Camera-type eye (tissue), 1 donor: ENCODE measurements around the gene ZNF330. TPM values are rescaled to one million over a fixed set of nuclear protein-coding genes. Genes with fewer than 3 reads are reported as not detected.

Experiments
- total RNA-seq: library from RNA; depleted of rRNA; stranded (reverse); fragments of >200 nt; gene quantifications from one replicate; pipeline ENCODE4 v1.2.3, GENCODE V29; 2014

ZNF330 gene
- 39.9 TPM for total RNA-seq

DNA sequence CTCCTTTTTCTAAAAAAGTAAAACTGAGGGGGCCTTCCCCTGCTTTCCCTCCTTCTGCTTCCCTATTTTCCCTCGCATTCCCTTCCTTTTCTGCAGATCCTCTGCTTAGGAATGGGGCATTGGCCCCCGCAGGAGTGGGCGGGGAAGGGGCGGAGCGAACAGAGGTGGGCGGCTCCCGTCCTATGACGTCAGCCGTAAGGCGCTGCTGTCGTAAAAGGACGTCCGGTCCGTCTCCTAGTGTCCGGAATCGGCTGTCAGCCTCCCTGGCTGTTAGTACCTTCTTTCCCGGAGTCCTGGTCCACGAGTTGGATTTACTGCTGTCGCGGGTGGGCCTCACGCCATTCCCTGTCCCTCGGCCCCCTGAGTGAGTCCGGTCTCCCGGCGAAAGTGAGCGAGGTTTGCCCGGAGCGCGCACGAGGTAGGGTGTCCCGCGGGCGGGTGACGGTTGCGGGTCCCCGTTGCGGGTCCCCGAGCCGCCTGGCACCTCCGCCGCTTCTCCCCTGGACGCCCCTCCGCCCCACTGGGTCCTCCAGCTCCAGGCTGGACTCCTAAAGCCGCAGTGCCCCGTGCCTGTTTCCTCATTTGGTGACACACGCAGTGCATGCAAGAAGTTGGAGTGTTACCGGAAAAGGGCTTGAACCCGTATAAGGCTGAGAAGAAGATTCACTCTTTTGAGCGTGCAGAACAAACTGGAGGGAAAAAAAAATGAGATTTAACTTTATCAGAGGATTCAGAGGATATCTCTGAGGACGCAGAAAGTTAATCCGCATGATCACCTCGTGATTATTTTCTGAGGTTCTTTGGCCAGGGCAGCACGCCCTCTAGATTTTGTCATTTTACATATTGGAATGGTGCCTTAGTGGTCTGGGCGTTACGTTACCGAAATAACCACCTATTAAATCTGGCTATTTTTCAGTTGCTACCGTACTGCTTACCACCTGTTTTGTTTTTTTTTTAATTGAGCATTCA, at the start of gene ZNF330:
Gene ZNF330, plus strand, starts transcription at position 205 of the 969 bp plus-strand sequence. CDS start 1,477 bp downstream, outside the sequence.

Other genes starting within 250 kb of the ZNF330 start
- 47.7 TPM for gene RNF150, start 87.4 kb upstream of the ZNF330 start, total RNA-seq